Dermis blood vessel endothelial cell (primary cell): ENCODE measurements around the gene PLA2G2A. TPM values are rescaled to one million over a fixed set of nuclear protein-coding genes. Genes with fewer than 3 reads are reported as not detected.

Experiments
- total RNA-seq: library from RNA; depleted of rRNA; stranded (reverse); fragments of >200 nt; gene quantifications from 2 replicates; pipeline ENCODE4 v1.2.3, GENCODE V29; 2014

Gene PLA2G2A
- total RNA-seq, 1 donor from 2014 or later: not detected

Other genes starting within 250 kb of the PLA2G2A start
- gene TMCO4, start 179.7 kb downstream of the PLA2G2A start, total RNA-seq: 10.6 and 11.4 TPM in 2 replicates
- not detected in 2 replicates for gene RNF186, start 164.3 kb downstream of the PLA2G2A start, total RNA-seq
- 3.9 and 4.0 TPM in 2 replicates for gene OTUD3, start 97.2 kb downstream of the PLA2G2A start, total RNA-seq
- gene PLA2G2E, start 56.0 kb downstream of the PLA2G2A start, total RNA-seq: not detected in 2 replicates
- gene PLA2G5, start 90.6 kb upstream of the PLA2G2A start, total RNA-seq: not detected in 2 replicates
- not detected in 2 replicates for gene PLA2G2D, start 139.9 kb upstream of the PLA2G2A start, total RNA-seq
- gene PLA2G2F, start 159.7 kb upstream of the PLA2G2A start, total RNA-seq: not detected in 2 replicates
- 0.05 TPM in 1 of 2 replicates, not detected in the other for gene UBXN10, start 206.5 kb upstream of the PLA2G2A start, total RNA-seq
- gene PLA2G2C, start 206.9 kb upstream of the PLA2G2A start, total RNA-seq: not detected in 2 replicates